GM23338 (cell line): ENCODE measurements around the gene RPUSD1. TPM values are rescaled to one million over a fixed set of nuclear protein-coding genes. Genes with fewer than 3 reads are reported as not detected.

ENCODE experiments used
- ATAC-seq: fragments of 200-7000 bp; cut with Tn5 transposase; 3 replicates; pipeline ENCODE4 v1.9.1; 2020
- DNase-seq: peaks from one replicate; pipeline ENCODE4 v3.0.0-alpha.2; 2015; ENCODE audit warnings: low spot score
- H2AFZ ChIP-seq: fragments of 200-600 bp; sonication (generic); 2 replicates; pipeline ENCODE4 v1.8.0; 2016; ENCODE audit warnings: antibody characterized with exemption, mild to moderate bottlenecking, moderate library complexity
- H3F3A ChIP-seq: fragments of 200-600 bp; sonication (generic); replicated peaks from 2 replicates; pipeline ENCODE4 v1.8.0; 2017; ENCODE audit warnings: antibody characterized with exemption, mixed run types, low read depth
- H3K27ac ChIP-seq: fragments of 200-600 bp; sonication (generic); 2 replicates; pipeline ENCODE4 v1.6.1; 2016; ENCODE audit warnings: low read depth
- H3K27me3 ChIP-seq: fragments of 200-600 bp; sonication (generic); 2 replicates; pipeline ENCODE4 v1.8.0; 2016; ENCODE audit warnings: mild to moderate bottlenecking, mixed run types, moderate library complexity; ENCODE audit not compliant: insufficient read depth
- H3K36me3 ChIP-seq: fragments of 200-600 bp; sonication (generic); 2 replicates; pipeline ENCODE4 v1.8.0; 2016; ENCODE audit warnings: mild to moderate bottlenecking; ENCODE audit not compliant: insufficient read depth
- H3K4me1 ChIP-seq: fragments of 200-600 bp; sonication (generic); 2 replicates; pipeline ENCODE4 v1.8.0; 2016; ENCODE audit warnings: mild to moderate bottlenecking, moderate library complexity; ENCODE audit not compliant: insufficient read depth
- H3K4me2 ChIP-seq: fragments of 200-600 bp; sonication (generic); 2 replicates; pipeline ENCODE4 v1.7.1; 2017; ENCODE audit warnings: mixed run types
- H3K4me3 ChIP-seq: fragments of 200-600 bp; sonication (generic); 2 replicates; pipeline ENCODE4 v1.6.1; 2016; ENCODE audit warnings: mixed run types
- H3K79me2 ChIP-seq: fragments of 200-600 bp; sonication (generic); replicated peaks from 2 replicates; pipeline ENCODE4 v1.8.0; 2017; ENCODE audit warnings: mild to moderate bottlenecking; ENCODE audit not compliant: insufficient read depth
- H3K9me2 ChIP-seq: fragments of 200-600 bp; sonication (generic); 2 replicates; pipeline ENCODE4 v1.8.0; 2017; ENCODE audit not compliant: insufficient read depth
- H4K20me1 ChIP-seq: fragments of 200-600 bp; sonication (generic); replicated peaks from 2 replicates; pipeline ENCODE4 v1.8.0; 2017; ENCODE audit warnings: mild to moderate bottlenecking; ENCODE audit not compliant: insufficient read depth
- H3K27ac Mint-ChIP-seq: 2 replicates; pipeline ENCODE4 v1.8.0; 2020; ENCODE audit warnings: inconsistent platforms, mild to moderate bottlenecking, moderate library complexity, mixed read lengths
- H3K27me3 Mint-ChIP-seq: 3 replicates; pipeline ENCODE4 v1.8.0; 2022; ENCODE audit warnings: low read depth, mild to moderate bottlenecking, moderate library complexity, mixed read lengths, inconsistent platforms; ENCODE audit not compliant: insufficient read depth, poor library complexity
- H3K36me3 Mint-ChIP-seq: 3 replicates; pipeline ENCODE4 v1.8.0; 2021; ENCODE audit warnings: low read depth, mild to moderate bottlenecking, inconsistent platforms, moderate library complexity, mixed read lengths
- H3K4me1 Mint-ChIP-seq: 3 replicates; pipeline ENCODE4 v1.8.0; 2020; ENCODE audit warnings: mild to moderate bottlenecking, inconsistent platforms, mixed read lengths
- H3K4me3 Mint-ChIP-seq: 3 replicates; pipeline ENCODE4 v1.8.0; 2021; ENCODE audit warnings: moderate library complexity, mild to moderate bottlenecking, inconsistent platforms, mixed read lengths
- H3K9me3 Mint-ChIP-seq: 3 replicates; pipeline ENCODE4 v1.8.0; 2020; ENCODE audit warnings: moderate library complexity, mild to moderate bottlenecking, inconsistent platforms, mixed read lengths
- EZH2phosphoT487 ChIP-seq: fragments of 200-600 bp; sonication (generic); IDR thresholded peaks from one replicate; pipeline ENCODE4 v1.8.1; 2018; ENCODE audit warnings: antibody characterized with exemption; ENCODE audit not compliant: unreplicated experiment
- NANOG ChIP-seq: IDR thresholded peaks from 2 replicates; pipeline ENCODE4 v1.6.1; 2016; ENCODE audit warnings: antibody characterized with exemption, borderline replicate concordance
- POLR2AphosphoS5 ChIP-seq: IDR thresholded peaks from 2 replicates; pipeline ENCODE4 v1.6.1; 2016; ENCODE audit warnings: antibody characterized with exemption, low read depth
- STAT1 ChIP-seq: IDR thresholded peaks from one replicate; pipeline ENCODE4 v1.6.1; 2016; ENCODE audit warnings: antibody characterized with exemption; ENCODE audit not compliant: unreplicated experiment
- ZNF331 ChIP-seq: fragments of 250-450 bp; sonication (Bioruptor Pico); IDR thresholded peaks from 2 replicates; pipeline ENCODE4 v1.5.0; 2020; ENCODE audit warnings: low read depth, mild to moderate bottlenecking, moderate library complexity
- ZNF462 ChIP-seq: fragments of 250-450 bp; sonication (Bioruptor Pico); IDR thresholded peaks from 2 replicates; pipeline ENCODE4 v1.5.0; 2020; ENCODE audit warnings: mild to moderate bottlenecking, moderate library complexity
- polyA plus RNA-seq: library from polyadenylated mRNA; unstranded; fragments of >200 nt; fragmentation: Nextera tagmentation; extraction: Ambion mirVana; gene quantifications from 2 replicates; pipeline ENCODE4 v1.2.1, GENCODE V29; 2016
- total RNA-seq: library from RNA; depleted of rRNA; stranded (reverse); fragments of >200 nt; shearing (Covaris generic); gene quantifications from 2 replicates; pipeline ENCODE4 v1.2.3, GENCODE V29; 2014

The RPUSD1 gene
- total and polyA plus RNA-seq, 2 experiments from 2014 or later: 19.1 to 79.5 TPM

GRCh38 chr16:764184-764750 lies 23.9 kb downstream of the RPUSD1 start (continued):
- no peak for TF ChIP-seq ZNF462 (CRISPR knock-in tag)
- no peak for TF ChIP-seq EZH2phosphoT487
- TF ChIP-seq STAT1: no peak
- TF ChIP-seq NANOG: no peak
- TF ChIP-seq ZNF331 (CRISPR knock-in tag): no peak

- Histone ChIP-seq H3K79me2 (no peaks in the 10 kb centered on the region), H3F3A (0 out of 2 replicates have a peak, but pooled peaks cover 3% of the 10 kb centered on the region), H3K4me3 (no peak overlapping the region), H3K4me1 (no peaks in the 10 kb centered on the region), H3K27me3 (no peaks in the 10 kb centered on the region), H3K9me2 (no peaks in the 10 kb centered on the region), H2AFZ (no peak overlapping the region), H3K36me3 (no peaks in the 10 kb centered on the region), H4K20me1 (no peaks in the 10 kb centered on the region), H3K27ac (no peak overlapping the region), H3K4me2 (no peak overlapping the region)
- DNase-seq: no peak
- Mint-ChIP-seq H3K4me1 (no peaks in the 10 kb centered on the region; the same call in 1 of the 3 replicates), H3K36me3 (no peaks in the 10 kb centered on the region), H3K27ac (no peak overlapping the region), H3K27me3 (peaks cover 17% of the 10 kb centered on the region), H3K9me3 (no peaks in the 10 kb centered on the region; the same call in 2 of the 3 replicates), H3K4me3 (no peak overlapping the region)
- no peak for TF ChIP-seq STAT1
- no peak for TF ChIP-seq POLR2AphosphoS5
- ATAC-seq: no peak
Observed at GRCh38 chr16:763369-764183, 24.6 kb downstream of the RPUSD1 start.
